ENCODE results near the gene SLC66A3.

GRCh38 chr2:11133238-11133935 lies 21.9 kb upstream of the SLC66A3 start:
- no peak for TF ChIP-seq CTCF (IDR thresholded peaks at IDR 0.05)
- TF ChIP-seq POLR2AphosphoS5 (IDR thresholded peaks at IDR 0.05; ENCODE audit: insufficient read depth in 1 of 2, low read depth in 1 of 2) = no peak
- no peak for TF ChIP-seq POLR2A (IDR thresholded peaks at IDR 0.05)
